GM04503 (cell line): Measurements from ENCODE around the gene TOX2.

Source experiments
- DNase-seq: peaks from one replicate; pipeline ENCODE4 v3.0.0-alpha.2; 2012; ENCODE audit warnings: low read depth

TOX2 gene

GRCh38 chr20:44018942-44019637, 104.4 kb downstream of the TOX2 start:
- DNase-seq = no peak

DNA sequence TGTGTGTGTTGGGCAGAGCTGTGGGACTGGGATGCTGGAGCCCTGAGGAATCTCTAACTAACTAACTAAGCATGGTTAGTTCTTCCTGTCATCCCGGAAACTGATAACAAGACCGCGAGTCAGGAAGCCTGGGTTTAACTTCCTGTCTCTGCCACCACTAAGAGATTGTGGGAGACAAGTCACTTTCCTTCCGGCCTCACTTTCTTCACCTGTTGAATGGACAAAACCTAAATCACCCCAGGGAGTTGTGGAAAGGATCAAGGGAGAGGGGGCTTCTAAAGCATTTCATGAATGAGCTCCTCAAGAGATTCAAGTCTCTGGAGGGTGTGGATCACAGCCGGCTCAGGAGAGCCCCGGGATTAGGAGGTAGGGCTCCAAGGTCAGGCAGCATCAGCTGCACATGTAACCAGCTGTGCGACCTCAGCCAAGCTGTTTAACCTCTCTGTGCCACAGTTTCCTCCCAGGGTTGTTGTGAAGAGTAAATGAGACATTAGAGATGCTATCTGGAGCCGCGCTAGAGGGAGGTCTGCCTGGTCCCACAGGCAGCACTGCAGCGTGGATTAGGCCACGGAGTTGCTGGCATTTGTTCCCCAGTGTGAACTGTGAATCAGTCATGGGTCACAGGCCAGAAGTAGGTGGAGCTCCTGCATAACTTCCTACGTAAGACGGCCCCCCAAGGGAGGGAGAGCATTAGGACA, 105.1 kb downstream of the TOX2 start:
- no peak for DNase-seq

- no peak for DNase-seq
These were observed 105.9 kb downstream of the TOX2 start for GRCh38 chr20:44020406-44021148.

- DNase-seq = no peak
These were observed 106.5 kb downstream of the TOX2 start for GRCh38 chr20:44021186-44021585.

- no peak for DNase-seq
These were observed 107.2 kb downstream of the TOX2 start for GRCh38 chr20:44021900-44022299.

DNA sequence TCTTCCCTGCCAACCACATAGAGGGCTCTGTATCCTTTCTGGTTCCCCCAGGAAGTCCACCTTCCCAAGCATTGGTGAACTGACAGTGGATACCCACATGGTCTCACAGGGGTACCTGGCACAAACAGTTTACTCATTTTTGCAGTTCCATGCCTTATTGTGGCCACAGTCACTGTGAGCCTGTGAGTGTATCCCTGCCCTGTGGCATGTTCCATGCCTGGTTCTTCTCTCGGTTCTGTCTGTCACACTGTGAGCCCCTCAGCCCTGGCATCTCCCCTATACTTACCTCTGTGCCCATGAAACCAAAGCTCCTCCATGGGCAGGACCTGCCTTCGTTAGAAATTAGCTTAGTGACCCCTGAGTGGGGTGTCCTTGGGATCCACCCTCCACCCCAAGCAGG, 107.8 kb downstream of the TOX2 start:
- no peak for DNase-seq

DNA sequence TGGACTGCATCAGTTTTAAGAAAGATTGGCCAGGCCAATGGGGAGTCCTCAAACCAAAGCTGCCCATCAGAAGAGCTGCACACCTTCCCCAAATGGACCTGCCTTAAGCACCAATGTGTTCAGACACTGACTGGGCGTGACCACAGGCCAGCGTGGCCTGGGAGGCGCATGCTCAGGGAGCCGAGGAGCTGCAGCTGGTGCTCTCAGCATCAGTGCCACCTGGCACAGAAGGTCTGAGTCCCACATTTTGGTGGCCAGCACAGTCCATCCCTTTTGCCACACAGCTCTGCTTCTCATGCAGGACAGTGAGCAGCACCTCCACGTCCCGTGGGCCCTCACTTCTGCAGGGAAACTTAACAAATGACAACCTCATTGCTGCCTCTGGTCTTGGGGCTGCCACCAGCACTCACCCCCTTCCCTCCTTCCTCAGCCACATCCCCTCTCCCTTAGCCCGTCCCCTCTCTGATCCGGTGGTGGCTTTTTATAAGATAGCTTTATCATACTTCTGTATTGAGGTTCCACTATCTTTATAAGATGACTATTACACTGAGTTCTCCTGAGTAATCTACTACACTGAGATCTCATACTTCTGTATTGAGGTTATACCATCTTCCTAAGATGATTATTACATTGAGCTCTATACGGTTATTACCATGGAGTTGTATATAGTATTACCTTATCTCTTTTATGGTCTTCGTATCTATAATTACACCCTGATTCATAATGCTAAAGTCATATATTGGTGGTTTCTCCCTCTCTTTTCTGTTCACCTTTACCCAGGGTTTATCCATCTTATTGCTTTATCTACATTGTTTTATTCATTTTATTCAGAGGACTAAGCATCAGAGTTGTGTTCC, 109.1 kb downstream of the TOX2 start:
- no peak for DNase-seq

GRCh38 chr20:44024820-44025580, 110.3 kb downstream of the TOX2 start:
- no peak for DNase-seq

DNA sequence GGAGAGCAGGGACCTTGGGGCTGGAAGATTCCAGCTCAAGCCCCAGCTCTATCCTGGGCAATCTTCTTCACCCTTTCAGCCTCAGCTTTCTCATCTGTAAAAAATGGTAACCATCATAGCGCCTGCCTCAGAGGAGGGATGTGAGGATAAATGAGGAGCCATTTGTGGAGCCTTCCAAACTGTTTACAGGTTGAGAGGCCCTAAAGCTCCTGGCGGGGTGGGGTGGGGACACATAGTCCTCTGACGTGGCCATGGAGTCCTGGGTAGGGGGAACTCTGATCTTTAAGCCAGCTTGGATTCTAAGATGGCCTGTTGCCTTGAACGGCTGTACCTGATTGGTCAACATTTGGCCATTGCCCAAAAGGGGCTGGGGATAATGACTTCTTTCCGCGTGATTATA, 111.1 kb downstream of the TOX2 start:
- DNase-seq = no peak

GRCh38 chr20:44026647-44027342, 112.1 kb downstream of the TOX2 start:
- peak; percentile 34 for DNase-seq

DNA sequence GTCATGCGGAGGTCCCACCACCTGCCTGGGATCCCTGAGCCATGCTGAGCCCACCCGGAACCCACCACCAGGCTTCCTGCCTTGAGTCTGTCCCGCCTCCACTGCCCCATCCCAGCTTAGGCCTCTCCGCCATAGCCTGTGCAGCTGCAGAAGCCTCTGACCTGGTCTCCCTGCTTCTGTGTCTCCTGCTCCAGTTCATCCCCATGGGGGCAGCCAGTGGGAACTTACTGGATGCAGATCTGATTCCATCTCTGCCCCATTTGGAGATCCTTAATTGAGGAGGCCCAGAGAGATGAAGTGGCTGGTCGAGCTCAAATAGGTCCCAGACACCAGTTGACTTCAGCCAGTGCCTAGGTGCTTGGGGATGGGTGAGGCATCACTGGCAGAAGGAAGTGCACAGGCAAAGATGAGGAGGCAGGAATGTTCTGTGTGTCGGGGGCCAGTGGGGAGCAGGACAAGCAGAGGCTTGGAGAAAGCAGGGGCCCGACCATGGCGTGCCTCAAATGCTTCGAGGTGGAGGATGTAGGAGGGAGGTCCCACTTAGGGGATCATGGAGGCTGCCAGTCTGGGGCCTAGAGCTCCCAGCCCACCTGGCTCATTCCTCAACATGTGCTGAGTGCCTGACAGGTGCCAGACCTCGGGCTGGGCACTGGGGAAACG, 112.8 kb downstream of the TOX2 start:
- DNase-seq = no peak

DNA sequence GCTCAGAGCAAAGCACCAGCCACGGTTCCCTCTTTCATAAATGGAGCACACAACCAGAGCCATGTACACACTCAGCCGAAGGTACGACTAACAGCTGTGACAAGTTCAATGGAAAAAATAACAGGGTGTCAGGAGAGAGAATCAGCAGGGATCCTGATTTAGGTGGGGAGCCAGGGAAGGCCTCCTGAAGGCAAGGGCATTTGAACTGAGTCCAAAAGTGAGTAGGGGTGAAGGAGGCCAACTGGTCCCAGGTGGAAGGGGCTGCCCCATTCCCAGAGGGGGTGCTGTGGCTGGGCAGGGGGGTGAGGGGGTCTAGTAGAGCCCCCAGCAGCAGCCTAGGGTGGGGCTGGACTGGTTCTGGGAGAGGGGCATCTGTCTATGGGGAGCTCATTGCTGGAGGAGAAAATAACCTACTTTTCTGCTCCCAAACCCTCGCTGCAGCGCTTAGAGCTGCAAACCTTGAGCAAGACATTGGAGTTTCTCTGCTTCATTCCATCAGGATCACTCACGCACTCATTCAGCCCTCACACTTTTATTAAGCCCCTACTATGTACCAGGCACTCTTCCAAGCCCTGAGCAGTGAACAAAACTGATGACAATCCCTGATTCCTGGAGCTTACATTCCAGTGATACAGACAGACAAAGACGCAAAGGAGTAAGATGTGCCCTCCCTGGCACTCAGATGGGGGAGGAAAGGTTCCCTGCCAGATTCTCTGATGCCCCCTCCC, 113.5 kb downstream of the TOX2 start:
- no peak for DNase-seq

DNA sequence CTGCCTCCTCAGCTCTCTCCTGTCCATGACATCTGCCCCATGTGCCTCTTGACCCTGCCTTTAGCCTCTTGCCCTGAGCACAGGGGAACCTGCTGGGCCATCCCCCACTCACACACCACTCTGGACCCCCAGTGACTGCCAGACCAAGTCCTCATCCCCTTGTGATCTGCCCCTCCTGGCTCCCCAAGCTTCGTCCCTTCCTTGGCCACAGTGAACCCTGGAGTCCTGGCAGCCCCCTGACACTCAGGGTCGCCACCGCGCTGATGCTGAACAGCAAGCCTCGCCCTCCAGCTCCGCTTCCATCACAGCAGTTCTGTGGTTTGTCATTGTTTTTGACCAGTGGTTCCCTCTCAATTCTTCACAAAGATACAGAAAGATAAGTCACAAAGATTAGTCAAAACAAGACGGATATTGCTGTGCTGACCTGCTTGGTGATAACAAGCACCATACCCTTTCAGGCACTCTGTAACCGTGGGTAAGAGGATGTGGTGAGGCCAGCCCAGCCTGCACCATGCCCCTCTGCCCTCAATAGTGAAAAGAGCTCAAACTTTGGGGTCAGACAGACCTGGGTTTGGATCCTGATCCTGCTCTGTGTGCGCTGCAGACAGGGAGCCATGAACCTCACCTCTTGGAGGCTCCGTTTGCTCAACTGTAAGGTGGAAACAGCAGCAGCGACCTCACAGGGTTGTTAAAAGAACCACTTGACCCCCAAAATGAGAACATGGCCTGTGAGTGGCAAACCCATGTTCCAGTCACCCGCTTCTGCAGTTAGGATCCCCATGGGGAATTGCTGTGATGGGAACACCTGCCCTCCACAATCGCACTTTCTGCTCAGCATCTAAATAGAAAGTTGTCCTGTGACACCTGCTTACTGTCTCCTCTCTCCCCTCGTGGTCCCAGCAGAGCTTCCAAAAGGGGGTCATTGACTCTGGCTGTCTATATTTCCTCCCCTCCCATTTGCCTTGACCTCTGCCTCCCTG, 114.5 kb downstream of the TOX2 start:
- DNase-seq = no peak

DNA sequence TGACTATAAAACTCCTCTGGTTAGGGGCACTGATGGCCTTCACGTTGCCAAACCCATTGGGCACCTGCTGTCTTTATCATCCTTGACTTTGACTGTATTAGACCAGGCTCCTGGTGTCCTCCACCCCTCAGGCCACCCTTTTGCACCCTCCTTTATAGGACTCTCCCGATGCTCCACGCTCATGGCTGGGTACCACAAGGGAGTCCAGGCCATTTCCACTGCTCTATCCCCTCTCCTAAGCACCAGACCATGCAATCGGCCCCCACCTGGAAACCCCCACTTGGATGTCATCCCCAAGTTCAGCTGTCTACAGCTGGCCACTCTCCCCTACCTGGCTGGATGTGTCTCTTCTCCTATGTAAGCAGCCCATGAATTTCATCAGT, 115.2 kb downstream of the TOX2 start:
- DNase-seq = no peak

- DNase-seq = no peak
These were observed 115.7 kb downstream of the TOX2 start for GRCh38 chr20:44030394-44030793.

- DNase-seq = no peak
These were observed 116.4 kb downstream of the TOX2 start for GRCh38 chr20:44031001-44031574.

DNA sequence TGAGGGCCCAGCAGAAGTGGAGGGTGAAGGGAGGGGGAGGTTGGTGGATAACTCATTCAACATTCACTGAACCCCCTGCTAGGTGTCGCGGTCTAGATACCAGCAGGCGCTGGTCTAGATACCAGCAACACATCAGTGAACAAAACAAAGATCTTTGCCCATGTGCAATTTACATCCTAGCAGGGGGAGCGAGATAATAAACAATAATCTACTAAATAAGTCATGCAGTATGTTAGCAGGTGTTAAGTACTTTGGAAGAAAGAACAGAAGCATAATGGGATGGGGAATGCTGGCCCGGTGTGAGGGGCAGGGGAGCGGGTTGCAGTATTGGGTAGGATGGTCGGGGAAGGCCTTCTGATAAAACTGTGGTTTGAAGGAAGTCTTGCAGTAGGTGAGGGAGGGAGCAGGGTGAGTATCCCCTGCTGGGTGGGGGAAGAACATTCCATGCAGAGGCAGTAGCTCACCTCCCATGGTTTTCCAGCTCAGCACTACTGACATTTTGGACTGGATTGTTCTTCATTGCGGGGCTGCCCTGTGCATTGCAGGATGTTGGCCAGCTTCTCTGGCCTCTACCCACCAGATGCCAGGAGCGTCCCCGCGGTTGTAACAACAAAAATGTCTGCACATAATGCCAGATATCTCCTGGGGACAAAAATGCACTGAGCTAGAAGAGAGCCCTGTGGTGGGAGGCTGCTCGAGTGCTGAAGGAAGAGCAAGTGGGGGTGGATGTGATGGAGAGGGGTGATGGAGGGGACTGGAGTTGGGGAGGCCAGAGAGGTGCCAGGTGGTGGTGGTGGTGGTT, 117.3 kb downstream of the TOX2 start:
- no peak for DNase-seq
